Prostate gland (tissue), 2 donors: ENCODE data around the gene HOXA10.

Source experiments
- CTCF ChIP-seq, 4 experiments: fragments of 200-600 bp in 2 of 4; fragments of 450-650 bp in 2 of 4; sonication (generic) in 2 of 4; IDR thresholded peaks; 1 replicate in 3 of 4; 2 replicates in 1 of 4; pipeline ENCODE4 v1.5.1; 2016 to 2019; ENCODE audit warnings: antibody characterized with exemption in 4 of 4, mild to moderate bottlenecking in 2 of 4, moderate library complexity in 2 of 4
- POLR2A ChIP-seq: fragments of 450-650 bp; IDR thresholded peaks from one replicate; pipeline ENCODE4 v1.6.1; 2016; ENCODE audit warnings: antibody characterized with exemption, mild to moderate bottlenecking

GRCh38 chr7:27180431-27181420, 6.6 kb upstream of the HOXA10 start:
- TF ChIP-seq POLR2A: no peak
- no peak for TF ChIP-seq CTCF (IDR thresholded peaks at IDR 0.05)
